ENCODE results near the gene HES7. TPM values are rescaled to one million over a fixed set of nuclear protein-coding genes. Genes with fewer than 3 reads are reported as not detected.
"Not testable (repeated sequence)": the region's sequence is repeated elsewhere in the genome, so short reads cannot be mapped to it uniquely, and the experiment has no call there.

The HES7 gene
- total RNA-seq, 4 donors from 2014 or later = 0.89 to 0.94 TPM; not detected in 2

DNA sequence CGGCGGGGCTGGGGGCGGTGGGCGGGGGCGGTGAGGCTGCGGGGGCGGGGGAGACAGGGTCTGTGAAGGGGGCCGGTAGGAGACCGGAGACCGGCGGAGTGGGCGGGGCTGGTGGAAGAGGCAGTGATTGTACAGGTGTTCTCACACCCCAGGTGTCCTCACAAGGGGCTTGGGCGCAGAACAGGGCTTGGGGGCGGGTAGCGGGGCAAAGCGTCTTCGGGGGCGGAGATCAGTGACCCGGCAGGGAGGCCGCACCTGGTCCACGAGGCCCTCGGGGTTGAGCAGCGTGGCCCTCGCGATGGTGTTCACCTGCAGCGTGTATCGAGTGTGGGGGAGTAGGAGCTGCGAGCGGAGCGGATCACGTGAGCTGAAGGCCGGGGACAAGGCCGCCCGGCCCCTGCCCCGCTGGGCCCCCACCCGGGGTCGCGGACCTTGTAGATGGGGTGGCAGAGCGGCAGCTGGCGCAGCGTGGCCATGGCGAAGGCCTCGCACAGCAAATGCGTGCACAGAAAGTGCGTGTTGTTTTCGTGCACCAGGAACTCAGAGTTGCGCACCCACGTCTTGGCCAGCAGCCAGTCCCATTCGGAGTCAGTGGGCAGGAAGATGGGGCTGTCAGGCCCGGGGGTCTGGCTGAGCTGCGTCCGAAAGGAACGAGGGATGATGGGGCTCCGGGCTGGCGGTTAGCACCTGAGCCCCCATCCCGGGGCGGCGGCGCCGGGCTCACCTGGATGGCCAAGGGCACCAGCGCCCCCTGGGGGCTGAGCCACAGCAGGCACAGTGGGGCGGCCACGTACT is 14.0 kb downstream of the HES7 start:
- Histone ChIP-seq H3K4me3 (peak overlapping the region in 1 of 2 donors; percentile 16), H3K9me3 (no peaks in the 10 kb centered on the region), H3K4me1 (peaks cover 0 to 10% (median 7%) of the 10 kb centered on the region in 3 donors), H3K36me3 (no peaks in the 10 kb centered on the region), H3K27me3 (peaks cover 69% of the 10 kb centered on the region), H3K27ac (no peak overlapping the region)
- 11 to 15% methylated on average over 8 to 17 of the region's 63 CpGs for WGBS, 2 donors (ENCODE audit: low coverage in 1 of 2)
- ATAC-seq = peak; percentile 54
- no peak for TF ChIP-seq POLR2AphosphoS5 (IDR thresholded peaks at IDR 0.05)
- TF ChIP-seq, protein P1, sequence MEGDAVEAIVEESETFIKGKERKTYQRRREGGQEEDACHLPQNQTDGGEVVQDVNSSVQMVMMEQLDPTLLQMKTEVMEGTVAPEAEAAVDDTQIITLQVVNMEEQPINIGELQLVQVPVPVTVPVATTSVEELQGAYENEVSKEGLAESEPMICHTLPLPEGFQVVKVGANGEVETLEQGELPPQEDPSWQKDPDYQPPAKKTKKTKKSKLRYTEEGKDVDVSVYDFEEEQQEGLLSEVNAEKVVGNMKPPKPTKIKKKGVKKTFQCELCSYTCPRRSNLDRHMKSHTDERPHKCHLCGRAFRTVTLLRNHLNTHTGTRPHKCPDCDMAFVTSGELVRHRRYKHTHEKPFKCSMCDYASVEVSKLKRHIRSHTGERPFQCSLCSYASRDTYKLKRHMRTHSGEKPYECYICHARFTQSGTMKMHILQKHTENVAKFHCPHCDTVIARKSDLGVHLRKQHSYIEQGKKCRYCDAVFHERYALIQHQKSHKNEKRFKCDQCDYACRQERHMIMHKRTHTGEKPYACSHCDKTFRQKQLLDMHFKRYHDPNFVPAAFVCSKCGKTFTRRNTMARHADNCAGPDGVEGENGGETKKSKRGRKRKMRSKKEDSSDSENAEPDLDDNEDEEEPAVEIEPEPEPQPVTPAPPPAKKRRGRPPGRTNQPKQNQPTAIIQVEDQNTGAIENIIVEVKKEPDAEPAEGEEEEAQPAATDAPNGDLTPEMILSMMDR (IDR thresholded peaks at IDR 0.05) = peak in 3 of 4 experiments; percentile 43 to 85 (median 69)

DNA sequence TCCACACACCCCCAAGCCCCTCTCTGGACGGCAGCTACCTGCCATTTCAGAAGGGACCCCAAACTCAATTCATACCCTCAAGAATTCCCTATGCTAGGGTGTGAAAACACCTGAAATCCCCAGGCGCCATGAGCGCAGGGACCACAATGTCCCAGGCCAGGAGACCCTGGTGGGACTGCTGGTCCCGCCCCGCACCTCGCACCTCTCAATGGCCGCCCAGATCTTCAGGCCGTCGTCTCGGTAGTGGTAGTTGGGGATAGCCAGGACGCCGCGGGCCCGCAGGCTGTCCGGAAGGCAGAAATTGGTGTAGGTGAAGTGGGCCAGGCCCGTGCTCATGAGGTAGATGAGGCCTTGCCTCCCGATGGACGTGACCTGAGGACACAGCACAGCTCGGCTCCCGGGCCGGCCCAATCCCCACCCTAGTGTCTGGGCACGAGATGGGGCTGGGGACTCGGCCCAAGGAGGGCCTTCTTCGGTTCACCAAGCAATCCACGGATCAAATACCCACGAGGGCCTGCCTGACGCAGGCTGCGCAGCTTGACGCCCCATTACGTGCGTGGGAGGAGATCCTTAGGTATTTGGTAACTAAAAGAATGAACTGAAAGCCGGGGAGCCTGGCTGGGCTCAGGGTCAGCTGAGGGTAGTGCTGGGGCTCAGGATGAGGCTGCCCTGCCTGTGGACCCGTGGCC is 14.8 kb downstream of the HES7 start:
- Histone ChIP-seq H3K9me3 (no peaks in the 10 kb centered on the region), H3K36me3 (no peaks in the 10 kb centered on the region), H3K4me1 (peaks cover 0 to 10% (median 7%) of the 10 kb centered on the region in 3 donors), H3K27me3 (peaks cover 62% of the 10 kb centered on the region), H3K27ac (no peak overlapping the region), H3K4me3 (no peak overlapping the region)
- no peak for TF ChIP-seq POLR2AphosphoS5 (IDR thresholded peaks at IDR 0.05)
- TF ChIP-seq EP300 (IDR thresholded peaks at IDR 0.05) = no peak
- TF ChIP-seq, protein P1 (IDR thresholded peaks at IDR 0.05) = no peak
- no peak for TF ChIP-seq POLR2A (IDR thresholded peaks at IDR 0.05)
- no peak for ATAC-seq
- 80 to 93% methylated on average over 1 to 6 of the region's 33 CpGs for WGBS, 2 donors (ENCODE audit: low coverage in 1 of 2)

DNA sequence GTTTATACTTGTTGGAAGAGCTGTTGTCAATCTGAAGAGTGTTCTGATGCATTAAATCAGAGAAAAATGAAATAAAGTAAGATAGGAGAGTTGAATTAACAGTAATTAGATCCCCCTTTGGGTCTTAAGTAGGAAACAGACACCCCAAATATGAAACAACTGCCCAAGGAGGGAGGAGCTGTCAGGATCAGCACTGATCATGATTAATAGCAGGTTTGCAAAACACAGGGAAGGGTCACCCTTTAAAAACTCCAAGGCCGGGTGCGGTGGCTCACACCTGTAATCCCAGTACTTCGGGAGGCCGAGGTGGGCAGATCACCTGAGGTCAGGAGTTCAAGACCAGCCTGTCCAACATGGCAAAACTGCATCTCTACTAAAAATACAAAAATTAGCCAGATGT is 16.9 kb downstream of the HES7 start:
- H3K27me3 ChIP-seq = peaks cover 41% of the 10 kb centered on the region
- WGBS, 2 donors (ENCODE audit: low coverage in 1 of 2) = 68% methylated on average over 2 of the region's 4 CpGs; no CpG with 5 or more reads in 1 of the 2 donors
- H3K36me3 ChIP-seq, H3K27ac ChIP-seq, H3K9me3 ChIP-seq, H3K4me3 ChIP-seq, ATAC-seq: not testable (repeated sequence)
- peaks cover 0 to 10% (median 7%) of the 10 kb centered on the region in 3 donors for H3K4me1 ChIP-seq

DNA sequence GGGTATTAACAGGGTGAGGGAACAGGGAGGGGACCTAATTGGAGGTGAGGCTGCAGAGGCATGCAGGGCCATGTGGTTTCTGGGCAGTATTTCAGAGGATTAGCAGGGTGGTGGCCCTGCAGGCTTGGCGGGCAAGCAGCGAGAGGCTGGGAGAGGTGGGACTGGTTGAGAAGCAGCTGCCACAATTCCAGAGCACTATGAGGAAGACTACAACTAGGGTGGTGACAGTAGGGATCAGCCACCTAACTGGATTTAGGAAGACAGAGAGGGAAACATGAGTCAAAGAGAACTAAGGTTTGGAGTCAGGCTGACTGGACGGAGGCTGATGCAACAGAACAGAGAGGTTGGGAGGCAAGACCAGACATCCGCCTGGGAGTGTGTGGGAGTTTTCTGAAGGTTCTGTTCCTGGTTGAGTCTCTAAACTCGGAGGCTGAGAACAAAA is 17.9 kb downstream of the HES7 start:
- Histone ChIP-seq H3K27me3 (peaks cover 31% of the 10 kb centered on the region), H3K27ac (no peak overlapping the region), H3K4me1 (peaks cover 0 to 10% (median 7%) of the 10 kb centered on the region in 3 donors), H3K9me3 (no peaks in the 10 kb centered on the region), H3K36me3 (no peaks in the 10 kb centered on the region), H3K4me3 (no peak overlapping the region)
- TF ChIP-seq EP300 (IDR thresholded peaks at IDR 0.05) (no peak), POLR2A (IDR thresholded peaks at IDR 0.05) (no peak), POLR2AphosphoS5 (IDR thresholded peaks at IDR 0.05) (no peak)
- TF ChIP-seq, protein P1 (IDR thresholded peaks at IDR 0.05) = no peak
- WGBS, 2 donors (ENCODE audit: low coverage in 1 of 2) = 58 to 59% methylated on average over 2 to 5 of the region's 5 CpGs
- no peak for ATAC-seq

DNA sequence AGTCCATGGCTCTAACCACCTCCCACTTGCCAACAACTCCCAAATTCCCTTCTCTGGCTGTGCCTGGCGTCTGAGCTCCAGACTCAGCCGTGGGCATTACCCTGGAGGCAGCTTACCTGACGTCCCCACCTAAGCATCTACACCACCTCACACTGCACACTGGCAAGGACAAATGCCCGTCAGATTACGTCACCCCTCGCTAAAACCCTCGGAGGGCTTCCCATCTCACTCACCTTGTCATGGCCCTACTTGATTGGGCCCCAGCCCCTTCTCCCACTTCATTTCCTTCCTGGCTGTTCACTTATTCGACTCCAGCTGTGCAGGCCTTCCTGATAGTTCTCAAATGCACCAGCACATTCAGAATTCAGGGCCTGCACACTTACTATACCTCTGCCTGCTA is 19.0 kb downstream of the HES7 start:
- no peaks in the 10 kb centered on the region for H3K36me3 ChIP-seq
- no peak overlapping the region for H3K27ac ChIP-seq
- H3K4me3 ChIP-seq = no peak overlapping the region
- no peak for ATAC-seq
- TF ChIP-seq EP300 (IDR thresholded peaks at IDR 0.05) (no peak), POLR2AphosphoS5 (IDR thresholded peaks at IDR 0.05) (no peak), POLR2A (IDR thresholded peaks at IDR 0.05) (no peak)
- TF ChIP-seq, protein P1 (IDR thresholded peaks at IDR 0.05) = no peak
- H3K27me3 ChIP-seq = peaks cover 20% of the 10 kb centered on the region
- no peaks in the 10 kb centered on the region for H3K9me3 ChIP-seq
- 72 to 81% methylated on average over 3 to 8 of the region's 8 CpGs for WGBS, 2 donors (ENCODE audit: low coverage in 1 of 2)
- peaks cover 0 to 4% (median 3%) of the 10 kb centered on the region in 3 donors for H3K4me1 ChIP-seq

Data from gastroesophageal sphincter (tissue), 4 donors.